Nephron progenitor cell (in vitro differentiated cells): ENCODE results near the gene ERFL.

ENCODE experiments used
- DNase-seq: peaks from one replicate; pipeline ENCODE4 v3.0.0; 2021
- H3K27ac Mint-ChIP-seq: 2 replicates; pipeline ENCODE4 v1.8.0; 2021; ENCODE audit warnings: mild to moderate bottlenecking, moderate library complexity, mixed read lengths
- H3K27me3 Mint-ChIP-seq: 2 replicates; pipeline ENCODE4 v1.8.0; 2021; ENCODE audit warnings: mild to moderate bottlenecking, low read depth, mixed read lengths; ENCODE audit not compliant: poor library complexity
- H3K36me3 Mint-ChIP-seq: 2 replicates; pipeline ENCODE4 v1.8.0; 2021; ENCODE audit warnings: low read depth, mixed read lengths
- H3K4me1 Mint-ChIP-seq: 2 replicates; pipeline ENCODE4 v1.8.0; 2021; ENCODE audit warnings: mixed read lengths
- H3K4me3 Mint-ChIP-seq: 2 replicates; pipeline ENCODE4 v1.8.0; 2021; ENCODE audit warnings: mild to moderate bottlenecking, moderate library complexity, mixed read lengths
- H3K9me3 Mint-ChIP-seq: 2 replicates; pipeline ENCODE4 v1.8.0; 2021; ENCODE audit warnings: mild to moderate bottlenecking, moderate library complexity, mixed read lengths
- TF ChIP-seq, protein P1 (sequence below): fragments of 200-600 bp; sonication (generic); IDR thresholded peaks from 2 replicates; pipeline ENCODE4 v1.5.0; 2021; ENCODE audit warnings: antibody characterized with exemption

ERFL gene

DNA sequence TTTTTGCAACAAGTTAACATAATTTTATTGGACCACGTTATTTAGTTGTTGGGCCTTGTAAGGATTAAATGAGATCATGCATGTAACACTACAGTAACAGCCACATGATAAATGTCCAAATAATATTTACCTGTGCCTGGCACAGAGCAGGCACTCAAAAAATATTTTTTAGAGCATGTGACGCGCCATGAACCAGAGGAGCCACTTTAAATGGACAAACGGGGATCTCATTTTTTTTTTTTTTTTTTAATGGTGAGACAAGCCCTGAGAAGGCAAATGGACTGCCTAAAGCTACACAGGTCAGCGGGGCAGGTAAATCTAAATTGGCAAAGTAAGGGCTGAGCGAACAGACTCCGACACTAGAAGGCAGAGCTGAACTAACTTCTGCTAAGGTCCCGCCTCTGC is 69.0 kb downstream of the ERFL start:
- Mint-ChIP-seq H3K4me1 (peaks cover 37% of the 10 kb centered on the region), H3K27ac (no peak overlapping the region), H3K27me3 (peaks cover 43% of the 10 kb centered on the region), H3K9me3 (no peaks in the 10 kb centered on the region), H3K36me3 (peaks cover 36% of the 10 kb centered on the region), H3K4me3 (peak overlapping the region; percentile 94)
- TF ChIP-seq, protein P1, sequence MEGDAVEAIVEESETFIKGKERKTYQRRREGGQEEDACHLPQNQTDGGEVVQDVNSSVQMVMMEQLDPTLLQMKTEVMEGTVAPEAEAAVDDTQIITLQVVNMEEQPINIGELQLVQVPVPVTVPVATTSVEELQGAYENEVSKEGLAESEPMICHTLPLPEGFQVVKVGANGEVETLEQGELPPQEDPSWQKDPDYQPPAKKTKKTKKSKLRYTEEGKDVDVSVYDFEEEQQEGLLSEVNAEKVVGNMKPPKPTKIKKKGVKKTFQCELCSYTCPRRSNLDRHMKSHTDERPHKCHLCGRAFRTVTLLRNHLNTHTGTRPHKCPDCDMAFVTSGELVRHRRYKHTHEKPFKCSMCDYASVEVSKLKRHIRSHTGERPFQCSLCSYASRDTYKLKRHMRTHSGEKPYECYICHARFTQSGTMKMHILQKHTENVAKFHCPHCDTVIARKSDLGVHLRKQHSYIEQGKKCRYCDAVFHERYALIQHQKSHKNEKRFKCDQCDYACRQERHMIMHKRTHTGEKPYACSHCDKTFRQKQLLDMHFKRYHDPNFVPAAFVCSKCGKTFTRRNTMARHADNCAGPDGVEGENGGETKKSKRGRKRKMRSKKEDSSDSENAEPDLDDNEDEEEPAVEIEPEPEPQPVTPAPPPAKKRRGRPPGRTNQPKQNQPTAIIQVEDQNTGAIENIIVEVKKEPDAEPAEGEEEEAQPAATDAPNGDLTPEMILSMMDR = no peak
- DNase-seq = no peak
